Keratinocyte (primary cell): ENCODE results near the gene TAS2R39. TPM values are rescaled to one million over a fixed set of nuclear protein-coding genes. Genes with fewer than 3 reads are reported as not detected.

Experiments
- DNase-seq: peaks from one replicate; pipeline ENCODE4 v3.0.0-alpha.2; 2011; ENCODE audit warnings: low read depth, missing footprints, low spot score
- FAIRE-seq: peaks from 2 replicates; lab custom pipeline; 2011; peaks lifted over from hg19 to GRCh38; lab: Jason Lieb, UNC
- H2AFZ ChIP-seq: 2 replicates; pipeline ENCODE4 v1.6.0; 2012; ENCODE audit warnings: low read length, control low read depth, inconsistent platforms; ENCODE audit not compliant: control insufficient read depth
- H3K27ac ChIP-seq: 2 replicates; pipeline ENCODE4 v1.5.1; 2011; ENCODE audit warnings: low read length; ENCODE audit not compliant: control insufficient read depth, insufficient read depth
- H3K27me3 ChIP-seq: 3 replicates; pipeline ENCODE4 v1.6.0; 2011; ENCODE audit warnings: low read length; ENCODE audit not compliant: control insufficient read depth, insufficient read depth; ENCODE audit errors: extremely low read depth
- H3K36me3 ChIP-seq, 2 experiments: 2 replicates in 1 of 2; 3 replicates in 1 of 2; pipeline ENCODE4 v1.5.1; 2011; ENCODE audit warnings: low read length in 2 of 2, mild to moderate bottlenecking in 1 of 2; ENCODE audit not compliant: control insufficient read depth in 2 of 2, insufficient read depth in 2 of 2; ENCODE audit errors: extremely low read depth in 1 of 2
- H3K4me1 ChIP-seq: 3 replicates; pipeline ENCODE4 v1.5.1; 2011; ENCODE audit warnings: low read length; ENCODE audit not compliant: control insufficient read depth, insufficient read depth; ENCODE audit errors: extremely low read depth
- H3K4me2 ChIP-seq: 3 replicates; pipeline ENCODE4 v1.6.0; 2011; ENCODE audit warnings: low read depth, low read length; ENCODE audit not compliant: control insufficient read depth, insufficient read depth; ENCODE audit errors: extremely low read depth
- H3K4me3 ChIP-seq, 3 experiments: fragments of 200-600 bp in 1 of 3; sonication (generic) in 1 of 3; 2 replicates in 2 of 3; 3 replicates in 1 of 3; pipeline ENCODE4 v1.5.1; 2011 to 2016; ENCODE audit warnings: low read length in 3 of 3, mild to moderate bottlenecking in 3 of 3, control low read depth in 2 of 3, inconsistent platforms in 1 of 3, low read depth in 1 of 3, mixed read lengths in 1 of 3, mixed run types in 1 of 3, moderate library complexity in 1 of 3; ENCODE audit not compliant: control insufficient read depth in 2 of 3, insufficient read depth in 2 of 3; ENCODE audit errors: extremely low read depth in 1 of 3
- H3K79me2 ChIP-seq: 2 replicates; pipeline ENCODE4 v1.6.0; 2012; ENCODE audit warnings: low read length; ENCODE audit not compliant: control insufficient read depth, insufficient read depth
- H3K9ac ChIP-seq: 3 replicates; pipeline ENCODE4 v1.6.0; 2011; ENCODE audit warnings: low read length; ENCODE audit not compliant: control insufficient read depth, insufficient read depth; ENCODE audit errors: extremely low read depth
- H3K9me1 ChIP-seq: 3 replicates; pipeline ENCODE4 v1.6.0; 2011; ENCODE audit warnings: low read length; ENCODE audit not compliant: control insufficient read depth, insufficient read depth; ENCODE audit errors: extremely low read depth
- H3K9me3 ChIP-seq: 2 replicates; pipeline ENCODE4 v1.5.1; 2012; ENCODE audit warnings: low read depth, low read length; ENCODE audit not compliant: control insufficient read depth
- H4K20me1 ChIP-seq: 3 replicates; pipeline ENCODE4 v1.6.0; 2011; ENCODE audit warnings: low read length; ENCODE audit not compliant: control insufficient read depth, insufficient read depth; ENCODE audit errors: extremely low read depth
- CTCF ChIP-seq, 3 experiments: IDR thresholded peaks in 1 of 3; conservative IDR thresholded peaks in 1 of 3; optimal IDR thresholded peaks in 1 of 3; 2 replicates in 2 of 3; 3 replicates in 1 of 3; pipeline versions ENCODE3 to v1.5.1; 2011; ENCODE audit warnings: low read length in 3 of 3, mild to moderate bottlenecking in 3 of 3, moderate library complexity in 2 of 3, control low read depth in 1 of 3, inconsistent platforms in 1 of 3; ENCODE audit not compliant: insufficient read depth in 2 of 3; ENCODE audit errors: extremely low read depth in 1 of 3
- EZH2 ChIP-seq: IDR thresholded peaks from one replicate; pipeline ENCODE4 v1.6.1; 2012; ENCODE audit warnings: inconsistent platforms, mild to moderate bottlenecking, low read length, moderate library complexity
- dilution Hi-C: fragments of 300-500 bp; cut with MboI; formaldehyde crosslinking; loops from one replicate; pipeline ENCODE4 v1.7.0; 2020; ENCODE audit warnings: low sequenced_read_pairs; ENCODE audit not compliant: extremely low pct_ligation_motif_present
- polyA plus RNA-seq, 5 experiments: library from polyadenylated mRNA; depleted of rRNA in 3 of 5; stranded (reverse) in 3 of 5; stranded (forward) in 1 of 5; unstranded in 1 of 5; fragments of >200 nt; gene quantifications; 1 replicate in 1 of 5; 2 replicates in 3 of 5; 3 replicates in 1 of 5; pipeline versions ENCODE4 v1.2.1 to v1.2.3, GENCODE V29; 2011 to 2012; ENCODE audit warnings: missing spikeins in 2 of 5, low read depth in 1 of 5, low replicate concordance in 1 of 5

The TAS2R39 gene
- polyA plus RNA-seq, 1 donor (not counting 4 experiments of a cell fraction or from before 2014, with no cell fraction given), result not detected

- Histone ChIP-seq H2AFZ (no peak overlapping the region), H3K36me3 (no peaks in the 10 kb centered on the region), H3K79me2 (no peaks in the 10 kb centered on the region), H3K9me1 (no peaks in the 10 kb centered on the region), H3K4me2 (no peak overlapping the region), H3K9ac (no peak overlapping the region), H3K27ac (no peak overlapping the region), H3K4me1 (no peaks in the 10 kb centered on the region), H4K20me1 (no peaks in the 10 kb centered on the region), H3K27me3 (no peaks in the 10 kb centered on the region), H3K4me3 (no peak overlapping the region), H3K9me3 (no peaks in the 10 kb centered on the region)
- dilution Hi-C loops, result loop anchor here (25.0 kb wide), 1 partner anchor 391 kb away; no protein-coding TSS in a partner anchor
- FAIRE-seq (no peak), DNase-seq (no peak)
- no peak for TF ChIP-seq EZH2
- no peak for TF ChIP-seq CTCF (optimal IDR thresholded peaks at IDR 0.05 in 1 of 3, IDR thresholded peaks at IDR 0.05 in 1 of 3, conservative IDR thresholded peaks at IDR 0.05 in 1 of 3; ENCODE audit: extremely low read depth in 1 of 3, insufficient read depth in 2 of 3, low read length in 3 of 3)
Measured at GRCh38 chr7:143203386-143203785, 20.2 kb downstream of the TAS2R39 start.

- Histone ChIP-seq H3K36me3 (no peaks in the 10 kb centered on the region), H3K4me3 (no peak overlapping the region), H3K9ac (no peak overlapping the region), H3K4me1 (no peaks in the 10 kb centered on the region), H3K4me2 (no peak overlapping the region), H4K20me1 (no peaks in the 10 kb centered on the region), H2AFZ (no peak overlapping the region), H3K9me1 (no peaks in the 10 kb centered on the region), H3K9me3 (no peaks in the 10 kb centered on the region), H3K27ac (no peak overlapping the region), H3K27me3 (no peaks in the 10 kb centered on the region), H3K79me2 (no peaks in the 10 kb centered on the region)
- no peak for DNase-seq
- FAIRE-seq, result no peak
- TF ChIP-seq EZH2 (no peak), CTCF (optimal IDR thresholded peaks at IDR 0.05 in 1 of 3, IDR thresholded peaks at IDR 0.05 in 1 of 3, conservative IDR thresholded peaks at IDR 0.05 in 1 of 3; ENCODE audit: extremely low read depth in 1 of 3, insufficient read depth in 2 of 3, low read length in 3 of 3) (no peak)
- dilution Hi-C loops, result loop anchor here (25.0 kb wide), 1 partner anchor 393 kb away; no protein-coding TSS in a partner anchor
Measured at GRCh38 chr7:143205560-143206293, 22.5 kb downstream of the TAS2R39 start.
